Peyer's patch (tissue), 4 donors: ENCODE data around the gene CSNK2A1.

Experiments used
- POLR2A ChIP-seq, 2 donors: fragments of 450-650 bp; IDR thresholded peaks; one replicate each; pipeline ENCODE4 v1.5.1; 2017; ENCODE audit warnings: antibody characterized with exemption in 2 of 2, mild to moderate bottlenecking in 2 of 2, moderate library complexity in 2 of 2
- TF ChIP-seq, protein P1 (sequence below), 6 experiments: fragments of 450-650 bp in 4 of 6; fragments of 200-600 bp in 2 of 6; sonication (generic) in 1 of 6; IDR thresholded peaks; one replicate each; pipeline ENCODE4 v1.5.1; 2017 to 2019; ENCODE audit warnings: antibody characterized with exemption in 6 of 6, mild to moderate bottlenecking in 3 of 6, moderate library complexity in 1 of 6

DNA sequence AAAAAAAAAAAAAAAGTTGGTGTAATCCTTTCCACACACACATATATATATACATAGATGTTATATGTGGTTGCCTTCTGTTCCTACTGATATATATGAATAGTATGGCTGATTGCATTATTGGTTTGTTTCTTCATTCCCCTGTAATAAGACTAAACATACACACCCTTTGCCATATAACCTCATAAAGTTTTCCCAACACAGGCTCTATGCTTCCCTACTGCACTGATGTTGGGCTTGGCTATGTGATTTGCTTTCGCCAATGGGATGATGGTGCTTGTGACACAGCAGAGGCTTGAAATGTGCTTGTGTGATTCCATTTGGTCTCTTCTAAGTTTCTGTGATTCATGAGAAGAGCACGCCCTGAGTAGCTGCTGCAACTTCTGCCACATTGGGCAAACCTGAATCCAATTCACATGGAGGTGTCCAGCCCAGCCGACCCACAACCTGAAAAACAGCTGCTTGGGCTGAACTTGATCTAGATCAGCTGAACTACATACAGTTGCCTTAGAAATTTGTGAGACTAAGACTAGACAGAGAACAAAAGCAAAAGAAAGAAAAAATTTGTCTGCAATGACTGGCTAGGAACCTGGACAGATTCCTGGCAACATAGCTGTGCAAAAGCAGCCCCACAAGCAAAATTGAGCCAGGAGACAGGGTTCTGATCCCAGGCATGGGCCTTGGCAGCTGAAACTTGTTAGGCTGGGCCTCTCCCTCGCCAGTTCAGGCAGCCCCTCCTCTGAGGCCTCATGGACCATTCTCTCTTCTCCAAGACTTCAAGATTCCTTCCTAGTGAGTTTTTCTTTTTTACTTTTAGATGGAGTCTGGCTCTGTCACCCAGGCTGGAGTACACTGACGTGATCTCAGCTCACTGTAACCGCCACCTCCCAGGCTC is 67.9 kb downstream of the CSNK2A1 start:
- TF ChIP-seq, protein P1, sequence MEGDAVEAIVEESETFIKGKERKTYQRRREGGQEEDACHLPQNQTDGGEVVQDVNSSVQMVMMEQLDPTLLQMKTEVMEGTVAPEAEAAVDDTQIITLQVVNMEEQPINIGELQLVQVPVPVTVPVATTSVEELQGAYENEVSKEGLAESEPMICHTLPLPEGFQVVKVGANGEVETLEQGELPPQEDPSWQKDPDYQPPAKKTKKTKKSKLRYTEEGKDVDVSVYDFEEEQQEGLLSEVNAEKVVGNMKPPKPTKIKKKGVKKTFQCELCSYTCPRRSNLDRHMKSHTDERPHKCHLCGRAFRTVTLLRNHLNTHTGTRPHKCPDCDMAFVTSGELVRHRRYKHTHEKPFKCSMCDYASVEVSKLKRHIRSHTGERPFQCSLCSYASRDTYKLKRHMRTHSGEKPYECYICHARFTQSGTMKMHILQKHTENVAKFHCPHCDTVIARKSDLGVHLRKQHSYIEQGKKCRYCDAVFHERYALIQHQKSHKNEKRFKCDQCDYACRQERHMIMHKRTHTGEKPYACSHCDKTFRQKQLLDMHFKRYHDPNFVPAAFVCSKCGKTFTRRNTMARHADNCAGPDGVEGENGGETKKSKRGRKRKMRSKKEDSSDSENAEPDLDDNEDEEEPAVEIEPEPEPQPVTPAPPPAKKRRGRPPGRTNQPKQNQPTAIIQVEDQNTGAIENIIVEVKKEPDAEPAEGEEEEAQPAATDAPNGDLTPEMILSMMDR (IDR thresholded peaks at IDR 0.05), result no peak
- TF ChIP-seq POLR2A (IDR thresholded peaks at IDR 0.05), result no peak
